MM.1S (cell line): ENCODE results near the gene CC2D1B.

Experiments
- DNase-seq: peaks from one replicate; pipeline ENCODE4 v3.0.0-alpha.2; 2015
- H2AFZ ChIP-seq: fragments of 300-600 bp; sonication (generic); 2 replicates; pipeline ENCODE4 v1.6.0; 2016; ENCODE audit warnings: antibody characterized with exemption, low read length
- H3F3A ChIP-seq: fragments of 300-600 bp; sonication (generic); 2 replicates; pipeline ENCODE4 v1.6.1; 2016; ENCODE audit warnings: mild to moderate bottlenecking, antibody characterized with exemption, low read length, moderate library complexity, mixed read lengths; ENCODE audit not compliant: insufficient read depth
- H3K27ac ChIP-seq: fragments of 300-600 bp; sonication (generic); 2 replicates; pipeline ENCODE4 v1.5.1; 2016; ENCODE audit warnings: mild to moderate bottlenecking, low read length
- H3K27me3 ChIP-seq: fragments of 300-600 bp; sonication (generic); replicated peaks from 2 replicates; pipeline ENCODE4 v1.6.0; 2016; ENCODE audit warnings: low read length; ENCODE audit not compliant: insufficient read depth
- H3K36me3 ChIP-seq: fragments of 300-600 bp; sonication (generic); replicated peaks from 2 replicates; pipeline ENCODE4 v1.6.1; 2016; ENCODE audit warnings: mild to moderate bottlenecking, low read length, mixed read lengths; ENCODE audit not compliant: insufficient read depth
- H3K4me1 ChIP-seq: fragments of 300-600 bp; sonication (generic); 2 replicates; pipeline ENCODE4 v1.6.1; 2016; ENCODE audit warnings: low read length, mixed read lengths
- H3K4me2 ChIP-seq: fragments of 300-600 bp; sonication (generic); 2 replicates; pipeline ENCODE4 v1.6.0; 2016; ENCODE audit warnings: low read depth, low read length
- H3K4me3 ChIP-seq: fragments of 300-600 bp; sonication (generic); 2 replicates; pipeline ENCODE4 v1.5.1; 2016; ENCODE audit warnings: low read length, mixed read lengths
- H3K79me2 ChIP-seq: fragments of 300-600 bp; sonication (generic); 2 replicates; pipeline ENCODE4 v1.6.1; 2016; ENCODE audit warnings: mixed run types, low read length, mixed read lengths
- H3K9ac ChIP-seq: fragments of 300-600 bp; sonication (generic); 2 replicates; pipeline ENCODE4 v1.6.1; 2016; ENCODE audit warnings: low read length, mixed read lengths
- H3K9me2 ChIP-seq: fragments of 300-600 bp; sonication (generic); replicated peaks from 2 replicates; pipeline ENCODE4 v1.6.1; 2016; ENCODE audit warnings: mild to moderate bottlenecking, low read length, mixed read lengths; ENCODE audit not compliant: insufficient read depth
- H3K9me3 ChIP-seq: fragments of 300-600 bp; sonication (generic); replicated peaks from 2 replicates; pipeline ENCODE4 v1.6.1; 2016; ENCODE audit warnings: mild to moderate bottlenecking, low read length, mixed read lengths; ENCODE audit not compliant: insufficient read depth
- H4K20me1 ChIP-seq: fragments of 300-600 bp; sonication (generic); 2 replicates; pipeline ENCODE4 v1.6.1; 2016; ENCODE audit warnings: mild to moderate bottlenecking, low read length, moderate library complexity, mixed read lengths; ENCODE audit not compliant: insufficient read depth
- CTCF ChIP-seq: fragments of 300-600 bp; sonication (generic); IDR thresholded peaks from 2 replicates; pipeline ENCODE4 v1.5.1; 2016; ENCODE audit warnings: antibody characterized with exemption, low read length, mixed read lengths
- EZH2 ChIP-seq: fragments of 300-600 bp; sonication (generic); optimal IDR thresholded peaks from 2 replicates; pipeline ENCODE3; 2017; ENCODE audit warnings: low read depth, mild to moderate bottlenecking, antibody characterized with exemption, low read length, mixed read lengths
- EZH2phosphoT487 ChIP-seq: fragments of 300-600 bp; sonication (generic); IDR thresholded peaks from 2 replicates; pipeline ENCODE4 v1.6.1; 2018; ENCODE audit warnings: antibody characterized with exemption, low read length

CC2D1B gene

GRCh38 chr1:52402860-52403240 is 36.8 kb upstream of the CC2D1B start:
- no peaks in the 10 kb centered on the region for H4K20me1 ChIP-seq
- peaks cover 10% of the 10 kb centered on the region; the same call in 1 of the 2 replicates for H3K36me3 ChIP-seq
- H3K27ac ChIP-seq: peak overlapping the region; percentile 89; the same call in 1 of the 2 replicates
- TF ChIP-seq EZH2phosphoT487 (no peak), CTCF (no peak), EZH2 (no peak)
- no peak overlapping the region for H2AFZ ChIP-seq
- 0 out of 2 replicates have a peak, but pooled peaks cover 11% of the 10 kb centered on the region for H3K4me1 ChIP-seq
- no peaks in the 10 kb centered on the region for H3K9me3 ChIP-seq
- DNase-seq: peak; percentile 12
- H3K27me3 ChIP-seq: no peaks in the 10 kb centered on the region
- peak overlapping the region; percentile 95 for H3K4me3 ChIP-seq
- H3K9me2 ChIP-seq: no peaks in the 10 kb centered on the region
- H3F3A ChIP-seq: peaks cover 10% of the 10 kb centered on the region; the same call in 1 of the 2 replicates
- H3K9ac ChIP-seq: peak overlapping the region; percentile 93
- H3K4me2 ChIP-seq: peak overlapping the region; percentile 97
- H3K79me2 ChIP-seq: peaks cover 81% of the 10 kb centered on the region

GRCh38 chr1:52400131-52400530 is 34.1 kb upstream of the CC2D1B start:
- no peak for TF ChIP-seq EZH2phosphoT487
- no peak for TF ChIP-seq CTCF
- no peak for TF ChIP-seq EZH2
- Histone ChIP-seq H3K4me1 (0 out of 2 replicates have a peak, but pooled peaks cover 8% of the 10 kb centered on the region), H3K9me3 (no peaks in the 10 kb centered on the region), H3K4me3 (no peak overlapping the region), H3K36me3 (0 out of 2 replicates have a peak, but pooled peaks cover 9% of the 10 kb centered on the region), H3K27me3 (no peaks in the 10 kb centered on the region), H3K27ac (no peak overlapping the region), H4K20me1 (no peaks in the 10 kb centered on the region; the same call in 1 of the 2 replicates), H2AFZ (no peak overlapping the region), H3K9ac (no peak overlapping the region), H3K79me2 (peaks cover 72% of the 10 kb centered on the region), H3F3A (peaks cover 10% of the 10 kb centered on the region; the same call in 1 of the 2 replicates), H3K9me2 (no peaks in the 10 kb centered on the region), H3K4me2 (no peak overlapping the region)
- no peak for DNase-seq

- H3F3A ChIP-seq: peaks cover 10% of the 10 kb centered on the region; the same call in 1 of the 2 replicates
- H3K27ac ChIP-seq: no peak overlapping the region
- no peaks in the 10 kb centered on the region; the same call in 1 of the 2 replicates for H4K20me1 ChIP-seq
- 0 out of 2 replicates have a peak, but pooled peaks cover 8% of the 10 kb centered on the region for H3K4me1 ChIP-seq
- H3K9me2 ChIP-seq: no peaks in the 10 kb centered on the region
- no peak for DNase-seq
- H2AFZ ChIP-seq: no peak overlapping the region
- H3K4me2 ChIP-seq: no peak overlapping the region
- TF ChIP-seq EZH2 (no peak), CTCF (no peak), EZH2phosphoT487 (no peak)
- H3K79me2 ChIP-seq: peaks cover 67% of the 10 kb centered on the region
- no peak overlapping the region for H3K9ac ChIP-seq
- H3K36me3 ChIP-seq: 0 out of 2 replicates have a peak, but pooled peaks cover 9% of the 10 kb centered on the region
- H3K27me3 ChIP-seq: no peaks in the 10 kb centered on the region
- H3K9me3 ChIP-seq: no peaks in the 10 kb centered on the region
- no peak overlapping the region for H3K4me3 ChIP-seq
These were observed 33.6 kb upstream of the CC2D1B start for GRCh38 chr1:52399629-52400028.
